Neural progenitor cell (in vitro differentiated cells): ENCODE data around the gene TBCD.

ENCODE experiments used
- EZH2 ChIP-seq: fragments of 200-600 bp; sonication (generic); IDR thresholded peaks from 2 replicates; pipeline ENCODE4 v1.6.1; 2017; ENCODE audit warnings: antibody characterized with exemption, mild to moderate bottlenecking, moderate library complexity
- EZH2phosphoT487 ChIP-seq: fragments of 200-600 bp; sonication (generic); IDR thresholded peaks from 2 replicates; pipeline ENCODE4 v1.6.1; 2017; ENCODE audit warnings: antibody characterized with exemption
- TF ChIP-seq, protein P1 (sequence below): fragments of 200-600 bp; sonication (generic); IDR thresholded peaks from 2 replicates; pipeline ENCODE4 v1.5.1; 2017; ENCODE audit warnings: antibody characterized with exemption, mild to moderate bottlenecking

- TF ChIP-seq, protein P1, sequence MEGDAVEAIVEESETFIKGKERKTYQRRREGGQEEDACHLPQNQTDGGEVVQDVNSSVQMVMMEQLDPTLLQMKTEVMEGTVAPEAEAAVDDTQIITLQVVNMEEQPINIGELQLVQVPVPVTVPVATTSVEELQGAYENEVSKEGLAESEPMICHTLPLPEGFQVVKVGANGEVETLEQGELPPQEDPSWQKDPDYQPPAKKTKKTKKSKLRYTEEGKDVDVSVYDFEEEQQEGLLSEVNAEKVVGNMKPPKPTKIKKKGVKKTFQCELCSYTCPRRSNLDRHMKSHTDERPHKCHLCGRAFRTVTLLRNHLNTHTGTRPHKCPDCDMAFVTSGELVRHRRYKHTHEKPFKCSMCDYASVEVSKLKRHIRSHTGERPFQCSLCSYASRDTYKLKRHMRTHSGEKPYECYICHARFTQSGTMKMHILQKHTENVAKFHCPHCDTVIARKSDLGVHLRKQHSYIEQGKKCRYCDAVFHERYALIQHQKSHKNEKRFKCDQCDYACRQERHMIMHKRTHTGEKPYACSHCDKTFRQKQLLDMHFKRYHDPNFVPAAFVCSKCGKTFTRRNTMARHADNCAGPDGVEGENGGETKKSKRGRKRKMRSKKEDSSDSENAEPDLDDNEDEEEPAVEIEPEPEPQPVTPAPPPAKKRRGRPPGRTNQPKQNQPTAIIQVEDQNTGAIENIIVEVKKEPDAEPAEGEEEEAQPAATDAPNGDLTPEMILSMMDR, result no peak
- no peak for TF ChIP-seq EZH2phosphoT487
- TF ChIP-seq EZH2, result no peak
Measured at GRCh38 chr17:82989881-82990280, 238.0 kb downstream of the TBCD start.
